Neural progenitor cell (in vitro differentiated cells): ENCODE data around the gene CCL20. TPM values are rescaled to one million over a fixed set of nuclear protein-coding genes. Genes with fewer than 3 reads are reported as not detected.

Source experiments
- DNase-seq: peaks from one replicate; pipeline ENCODE4 v3.0.0-alpha.2; 2016; ENCODE audit warnings: low spot score
- H2AFZ ChIP-seq: fragments of 200-600 bp; sonication (generic); replicated peaks from 2 replicates; pipeline ENCODE4 v1.6.1; 2016; ENCODE audit warnings: antibody characterized with exemption
- H3F3A ChIP-seq: fragments of 200-600 bp; sonication (generic); 2 replicates; pipeline ENCODE4 v1.6.1; 2016; ENCODE audit warnings: antibody characterized with exemption, low read depth
- H3K27ac ChIP-seq: fragments of 200-600 bp; sonication (generic); 2 replicates; pipeline ENCODE4 v1.5.1; 2016; ENCODE audit warnings: mild to moderate bottlenecking
- H3K27me3 ChIP-seq: fragments of 200-600 bp; sonication (generic); 2 replicates; pipeline ENCODE4 v1.6.1; 2016; ENCODE audit warnings: mild to moderate bottlenecking, moderate library complexity
- H3K36me3 ChIP-seq: fragments of 200-600 bp; sonication (generic); 2 replicates; pipeline ENCODE4 v1.5.1; 2016
- H3K4me1 ChIP-seq: fragments of 200-600 bp; sonication (generic); 2 replicates; pipeline ENCODE4 v1.6.1; 2016; ENCODE audit warnings: mixed run types
- H3K4me2 ChIP-seq: fragments of 200-600 bp; sonication (generic); 2 replicates; pipeline ENCODE4 v1.6.1; 2016
- H3K4me3 ChIP-seq: fragments of 200-600 bp; sonication (generic); 2 replicates; pipeline ENCODE4 v1.5.1; 2016
- H3K79me2 ChIP-seq: fragments of 200-600 bp; sonication (generic); 2 replicates; pipeline ENCODE4 v1.6.1; 2016; ENCODE audit warnings: low read depth
- H3K9ac ChIP-seq: fragments of 200-600 bp; sonication (generic); 2 replicates; pipeline ENCODE4 v1.6.1; 2016
- H3K9me3 ChIP-seq: fragments of 200-600 bp; sonication (generic); 2 replicates; pipeline ENCODE4 v1.5.1; 2016; ENCODE audit warnings: low read depth
- H4K20me1 ChIP-seq: fragments of 200-600 bp; sonication (generic); 2 replicates; pipeline ENCODE4 v1.6.1; 2016; ENCODE audit warnings: low read depth
- H3K27ac Mint-ChIP-seq: 3 replicates; pipeline ENCODE4 v1.8.0; 2021; ENCODE audit warnings: mixed read lengths
- H3K27me3 Mint-ChIP-seq: 2 replicates; pipeline ENCODE4 v1.8.0; 2022; ENCODE audit warnings: low read depth, mild to moderate bottlenecking, inconsistent platforms, moderate library complexity, mixed read lengths; ENCODE audit not compliant: insufficient read depth
- H3K36me3 Mint-ChIP-seq: 3 replicates; pipeline ENCODE4 v1.8.0; 2021; ENCODE audit warnings: mixed read lengths
- H3K4me1 Mint-ChIP-seq: 3 replicates; pipeline ENCODE4 v1.8.0; 2021; ENCODE audit warnings: mixed read lengths
- H3K4me3 Mint-ChIP-seq: 3 replicates; pipeline ENCODE4 v1.8.0; 2021; ENCODE audit warnings: mild to moderate bottlenecking, moderate library complexity, mixed read lengths
- H3K9me3 Mint-ChIP-seq: 3 replicates; pipeline ENCODE4 v1.8.0; 2020; ENCODE audit warnings: mixed read lengths
- CTCF ChIP-seq: fragments of 200-600 bp; sonication (generic); IDR thresholded peaks from 2 replicates; pipeline ENCODE4 v1.5.1; 2017; ENCODE audit warnings: antibody characterized with exemption, mild to moderate bottlenecking
- EZH2 ChIP-seq: fragments of 200-600 bp; sonication (generic); IDR thresholded peaks from 2 replicates; pipeline ENCODE4 v1.6.1; 2017; ENCODE audit warnings: antibody characterized with exemption, mild to moderate bottlenecking, moderate library complexity
- EZH2phosphoT487 ChIP-seq: fragments of 200-600 bp; sonication (generic); IDR thresholded peaks from 2 replicates; pipeline ENCODE4 v1.6.1; 2017; ENCODE audit warnings: antibody characterized with exemption
- total RNA-seq: library from RNA; depleted of rRNA; stranded (reverse); fragments of >200 nt; gene quantifications from 2 replicates; pipeline ENCODE4 v1.2.3, GENCODE V29; 2015; ENCODE audit warnings: low replicate concordance

The CCL20 gene
- total RNA-seq, 1 donor from 2014 or later: not detected

DNA sequence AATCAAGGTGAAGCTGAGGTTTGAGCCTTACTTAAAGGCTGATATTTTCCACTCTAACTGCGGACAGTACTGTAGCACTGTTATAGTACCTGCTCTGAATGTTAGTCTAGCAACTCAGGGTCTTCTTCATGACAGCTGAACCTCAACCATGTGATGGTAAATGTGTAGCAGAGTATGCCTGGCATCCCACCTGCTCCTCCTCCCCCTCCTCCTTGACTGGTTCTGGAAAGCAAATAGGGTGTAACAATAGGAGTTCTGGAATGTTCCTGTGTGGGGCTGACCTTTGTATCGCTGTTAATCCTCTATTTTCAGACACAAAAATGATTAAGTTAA lies 447 bp upstream of the CCL20 start:
- Mint-ChIP-seq H3K27ac (no peak overlapping the region), H3K4me3 (no peak overlapping the region), H3K36me3 (no peaks in the 10 kb centered on the region), H3K9me3 (no peaks in the 10 kb centered on the region), H3K4me1 (peaks cover 9% of the 10 kb centered on the region), H3K27me3 (no peaks in the 10 kb centered on the region)
- Histone ChIP-seq H3K9me3 (no peaks in the 10 kb centered on the region), H3F3A (no peaks in the 10 kb centered on the region), H3K4me1 (peaks cover 9% of the 10 kb centered on the region), H3K4me2 (no peak overlapping the region), H2AFZ (no peak overlapping the region), H3K79me2 (no peaks in the 10 kb centered on the region), H3K36me3 (no peaks in the 10 kb centered on the region), H3K27me3 (no peaks in the 10 kb centered on the region), H3K27ac (no peak overlapping the region), H3K4me3 (no peak overlapping the region), H4K20me1 (no peaks in the 10 kb centered on the region), H3K9ac (no peak overlapping the region)
- DNase-seq: peak; percentile 16
- TF ChIP-seq EZH2: no peak
- no peak for TF ChIP-seq CTCF
- TF ChIP-seq EZH2phosphoT487: no peak

- H4K20me1 ChIP-seq: no peaks in the 10 kb centered on the region
- H3K27me3 ChIP-seq: no peaks in the 10 kb centered on the region
- H3K36me3 Mint-ChIP-seq: no peaks in the 10 kb centered on the region
- H3K79me2 ChIP-seq: no peaks in the 10 kb centered on the region
- no peak overlapping the region for H3K27ac ChIP-seq
- H3K4me3 Mint-ChIP-seq: no peak overlapping the region
- H3K4me1 Mint-ChIP-seq: peaks cover 9% of the 10 kb centered on the region
- H3K27ac Mint-ChIP-seq: no peak overlapping the region
- H3K4me3 ChIP-seq: no peak overlapping the region
- H3K9me3 Mint-ChIP-seq: no peaks in the 10 kb centered on the region
- H3K9me3 ChIP-seq: no peaks in the 10 kb centered on the region
- no peak overlapping the region for H3K4me2 ChIP-seq
- no peaks in the 10 kb centered on the region for H3K36me3 ChIP-seq
- no peak for TF ChIP-seq EZH2phosphoT487
- no peak for TF ChIP-seq EZH2
- TF ChIP-seq CTCF: no peak
- peaks cover 9% of the 10 kb centered on the region for H3K4me1 ChIP-seq
- no peak overlapping the region for H3K9ac ChIP-seq
- H3F3A ChIP-seq: no peaks in the 10 kb centered on the region
- H3K27me3 Mint-ChIP-seq: no peaks in the 10 kb centered on the region
- no peak overlapping the region for H2AFZ ChIP-seq
- DNase-seq: no peak
Measured at GRCh38 chr2:227815066-227815465, 1.4 kb downstream of the CCL20 start.

- H3K36me3 Mint-ChIP-seq: no peaks in the 10 kb centered on the region
- DNase-seq: no peak
- no peak overlapping the region for H3K27ac ChIP-seq
Measured at GRCh38 chr2:227816507-227817294, 3.1 kb downstream of the CCL20 start.

More at GRCh38 chr2:227816507-227817294, 3.1 kb downstream of the CCL20 start:
- no peak overlapping the region for H3K4me3 Mint-ChIP-seq
- no peak overlapping the region for H2AFZ ChIP-seq
- H3K4me3 ChIP-seq: no peak overlapping the region
- no peak overlapping the region for H3K27ac Mint-ChIP-seq
- no peak overlapping the region for H3K4me2 ChIP-seq
- H3F3A ChIP-seq: no peaks in the 10 kb centered on the region
- H3K9me3 ChIP-seq: no peaks in the 10 kb centered on the region
- no peaks in the 10 kb centered on the region for H3K27me3 Mint-ChIP-seq
- H4K20me1 ChIP-seq: no peaks in the 10 kb centered on the region
- H3K4me1 ChIP-seq: peaks cover 9% of the 10 kb centered on the region
- no peak for TF ChIP-seq EZH2
- no peak for TF ChIP-seq CTCF
- TF ChIP-seq EZH2phosphoT487: no peak
- H3K4me1 Mint-ChIP-seq: peaks cover 9% of the 10 kb centered on the region
- no peak overlapping the region for H3K9ac ChIP-seq
- H3K79me2 ChIP-seq: no peaks in the 10 kb centered on the region
- H3K27me3 ChIP-seq: no peaks in the 10 kb centered on the region
- H3K36me3 ChIP-seq: no peaks in the 10 kb centered on the region
- H3K9me3 Mint-ChIP-seq: no peaks in the 10 kb centered on the region
